LNCAP (cell line): ENCODE measurements around the gene GABARAP.

Experiments
- CTCF ChIP-seq: fragments of 450-650 bp; IDR thresholded peaks from 2 replicates; pipeline ENCODE4 v1.5.1; 2017; ENCODE audit warnings: mild to moderate bottlenecking

GABARAP gene

GRCh38 chr17:7241783-7242716 lies at the start of gene GABARAP:
GABARAP (minus strand) TSS chr17:7242449; CDS start chr17:7242330, 119 bp downstream.
- TF ChIP-seq CTCF: no peak

- TF ChIP-seq CTCF: no peak
These were observed 48.4 kb upstream of the GABARAP start for GRCh38 chr17:7290685-7291084.

- no peak for TF ChIP-seq CTCF
These were observed 47.9 kb upstream of the GABARAP start for GRCh38 chr17:7290166-7290565.

GRCh38 chr17:7289256-7290032 lies 47.2 kb upstream of the GABARAP start:
- TF ChIP-seq CTCF: no peak

- no peak for TF ChIP-seq CTCF
These were observed 43.4 kb upstream of the GABARAP start for GRCh38 chr17:7285679-7286078.

GRCh38 chr17:7284911-7285310 lies 42.7 kb upstream of the GABARAP start:
- TF ChIP-seq CTCF: no peak

- TF ChIP-seq CTCF: no peak
These were observed 41.4 kb upstream of the GABARAP start for GRCh38 chr17:7283471-7284216.
